ENCODE measurements around the gene TMPRSS3. TPM values are rescaled to one million over a fixed set of nuclear protein-coding genes. Genes with fewer than 3 reads are reported as not detected.

TMPRSS3 gene
- total RNA-seq, 1 experiment from 2014 or later: 4.3 TPM

DNA sequence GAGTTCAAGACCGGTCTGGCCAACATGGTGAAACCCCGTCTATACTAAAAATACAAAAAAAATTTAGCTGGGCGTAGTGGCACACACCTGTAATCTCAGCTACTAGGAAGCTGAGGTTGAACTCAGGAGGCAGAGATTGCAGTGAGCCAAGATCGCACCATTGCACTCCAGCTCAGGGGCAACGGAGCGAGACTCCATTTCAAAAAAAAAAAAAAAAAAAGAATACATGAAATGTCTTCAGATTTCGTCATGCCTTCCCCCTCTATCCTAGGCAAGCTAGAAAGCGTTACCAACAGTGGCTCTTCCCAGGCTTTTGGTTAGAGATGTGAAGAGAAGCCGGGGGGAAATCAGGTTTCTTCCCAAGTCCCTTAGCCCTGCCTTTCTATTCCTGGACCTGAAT lies 33.2 kb downstream of the TMPRSS3 start:
- Histone ChIP-seq H3K79me2 (ENCODE audit: low read depth) (no peaks in the 10 kb centered on the region), H3K4me3 (no peak overlapping the region), H3K4me1 (replicated peaks; ENCODE audit: insufficient read depth) (peaks cover 38% of the 10 kb centered on the region), H3K9me3 (ENCODE audit: insufficient read depth, low read depth) (no peaks in the 10 kb centered on the region), H3K27me3 (ENCODE audit: insufficient read depth, low read depth) (no peaks in the 10 kb centered on the region), H3K36me3 (ENCODE audit: low read depth) (no peaks in the 10 kb centered on the region), H3K9me2 (ENCODE audit: insufficient read depth) (no peaks in the 10 kb centered on the region), H3K4me2 (peak overlapping the region; percentile 53), H3F3A (ENCODE audit: insufficient read depth, low read depth) (peaks cover 25% of the 10 kb centered on the region), H2AFZ (no peak overlapping the region), H3K27ac (peak overlapping the region; percentile 60), H4K20me1 (ENCODE audit: insufficient read depth) (no peaks in the 10 kb centered on the region)
- DNase-seq: no peak
- ChIA-PET CTCF (interaction anchor here (0.6 to 0.7 kb wide), 3 partner anchors 53 to 270 kb away, joined by 3 to 7 read pairs (median 4); no protein-coding TSS in a partner anchor), POLR2A (ENCODE audit: unreplicated experiment) (no interaction called here)
- TF ChIP-seq, protein P1, sequence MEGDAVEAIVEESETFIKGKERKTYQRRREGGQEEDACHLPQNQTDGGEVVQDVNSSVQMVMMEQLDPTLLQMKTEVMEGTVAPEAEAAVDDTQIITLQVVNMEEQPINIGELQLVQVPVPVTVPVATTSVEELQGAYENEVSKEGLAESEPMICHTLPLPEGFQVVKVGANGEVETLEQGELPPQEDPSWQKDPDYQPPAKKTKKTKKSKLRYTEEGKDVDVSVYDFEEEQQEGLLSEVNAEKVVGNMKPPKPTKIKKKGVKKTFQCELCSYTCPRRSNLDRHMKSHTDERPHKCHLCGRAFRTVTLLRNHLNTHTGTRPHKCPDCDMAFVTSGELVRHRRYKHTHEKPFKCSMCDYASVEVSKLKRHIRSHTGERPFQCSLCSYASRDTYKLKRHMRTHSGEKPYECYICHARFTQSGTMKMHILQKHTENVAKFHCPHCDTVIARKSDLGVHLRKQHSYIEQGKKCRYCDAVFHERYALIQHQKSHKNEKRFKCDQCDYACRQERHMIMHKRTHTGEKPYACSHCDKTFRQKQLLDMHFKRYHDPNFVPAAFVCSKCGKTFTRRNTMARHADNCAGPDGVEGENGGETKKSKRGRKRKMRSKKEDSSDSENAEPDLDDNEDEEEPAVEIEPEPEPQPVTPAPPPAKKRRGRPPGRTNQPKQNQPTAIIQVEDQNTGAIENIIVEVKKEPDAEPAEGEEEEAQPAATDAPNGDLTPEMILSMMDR (conservative IDR thresholded peaks at IDR 0.05): no peak
- no peak for TF ChIP-seq EZH2 (IDR thresholded peaks at IDR 0.05; ENCODE audit: low read depth)
- intact Hi-C loops (cut with micrococcal nuclease; ENCODE audit: unreplicated experiment): no loop called here
- BruUV-seq (replicated peaks): no TSS peak

DNA sequence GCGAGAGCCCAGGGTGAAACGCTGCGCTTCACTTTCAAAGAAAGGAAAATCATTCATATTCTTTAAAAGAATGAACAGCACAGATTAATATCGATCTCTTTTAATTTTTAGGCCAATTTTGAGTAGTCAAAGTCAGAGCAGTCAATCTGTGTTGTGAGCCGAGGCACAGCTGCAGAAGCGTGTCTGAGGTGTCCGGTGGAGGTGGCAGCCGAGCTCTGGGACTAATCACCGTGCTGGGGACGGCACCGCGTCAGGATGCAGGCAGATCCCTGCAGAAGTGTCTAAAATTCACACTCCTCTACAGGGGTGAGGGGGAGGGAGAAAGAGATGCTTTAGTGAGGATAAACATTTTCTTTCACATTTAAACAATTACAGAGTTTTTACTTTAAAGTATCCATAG lies 33.7 kb downstream of the TMPRSS3 start:
- no peaks in the 10 kb centered on the region for H3K36me3 ChIP-seq (ENCODE audit: low read depth)
- H3K4me1 ChIP-seq (replicated peaks; ENCODE audit: insufficient read depth): peaks cover 33% of the 10 kb centered on the region
- no peaks in the 10 kb centered on the region for H3K79me2 ChIP-seq (ENCODE audit: low read depth)
- BruUV-seq (replicated peaks): no TSS peak
- DNase-seq: no peak
- POLR2A ChIA-PET (ENCODE audit: unreplicated experiment): no interaction called here
- no peak overlapping the region for H3K4me2 ChIP-seq
- intact Hi-C loops (cut with micrococcal nuclease; ENCODE audit: unreplicated experiment): no loop called here
- no peaks in the 10 kb centered on the region for H3K9me2 ChIP-seq (ENCODE audit: insufficient read depth)
- H3K9me3 ChIP-seq (ENCODE audit: insufficient read depth, low read depth): no peaks in the 10 kb centered on the region
- H2AFZ ChIP-seq: no peak overlapping the region
- peaks cover 23% of the 10 kb centered on the region for H3F3A ChIP-seq (ENCODE audit: insufficient read depth, low read depth)
- CTCF ChIA-PET: interaction anchor here (0.7 kb wide), 1 partner anchor 153 kb away, joined by 4 read pairs; no protein-coding TSS in a partner anchor
- no peak overlapping the region for H3K27ac ChIP-seq
- no peaks in the 10 kb centered on the region for H3K27me3 ChIP-seq (ENCODE audit: insufficient read depth, low read depth)
- TF ChIP-seq EZH2 (IDR thresholded peaks at IDR 0.05; ENCODE audit: low read depth): no peak
- TF ChIP-seq, protein P1 (conservative IDR thresholded peaks at IDR 0.05): no peak
- H3K4me3 ChIP-seq: no peak overlapping the region
- H4K20me1 ChIP-seq (ENCODE audit: insufficient read depth): no peaks in the 10 kb centered on the region

DNA sequence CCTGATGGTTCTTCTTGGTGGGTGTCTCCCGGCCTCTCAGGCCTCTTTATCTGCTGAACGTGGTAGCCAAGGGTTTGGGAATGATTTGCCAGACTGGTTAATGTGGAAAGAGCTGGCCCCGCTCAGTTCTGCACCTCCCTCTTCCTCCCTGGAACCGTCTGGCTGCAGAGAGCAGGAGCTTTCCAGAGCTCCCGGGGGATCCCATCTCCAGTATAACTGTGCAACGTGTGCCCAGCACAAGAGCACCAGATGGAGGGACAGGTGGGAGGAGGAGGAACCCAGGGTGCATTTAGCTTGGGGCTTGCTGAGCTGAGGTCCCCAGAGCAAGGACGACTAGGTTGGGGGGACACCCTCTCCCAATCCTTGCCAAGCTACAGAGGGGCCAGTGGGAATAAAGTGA lies 34.6 kb downstream of the TMPRSS3 start:
- Histone ChIP-seq H3K9me2 (ENCODE audit: insufficient read depth) (no peaks in the 10 kb centered on the region), H3K27ac (no peak overlapping the region), H3K4me2 (no peak overlapping the region), H2AFZ (no peak overlapping the region), H3K4me3 (no peak overlapping the region), H4K20me1 (ENCODE audit: insufficient read depth) (no peaks in the 10 kb centered on the region), H3K79me2 (ENCODE audit: low read depth) (no peaks in the 10 kb centered on the region), H3K4me1 (replicated peaks; ENCODE audit: insufficient read depth) (peaks cover 26% of the 10 kb centered on the region), H3K27me3 (ENCODE audit: insufficient read depth, low read depth) (no peaks in the 10 kb centered on the region), H3K9me3 (ENCODE audit: insufficient read depth, low read depth) (no peaks in the 10 kb centered on the region), H3K36me3 (ENCODE audit: low read depth) (no peaks in the 10 kb centered on the region), H3F3A (ENCODE audit: insufficient read depth, low read depth) (peaks cover 18% of the 10 kb centered on the region)
- ChIA-PET CTCF (no interaction called here), POLR2A (ENCODE audit: unreplicated experiment) (no interaction called here)
- DNase-seq: no peak
- TF ChIP-seq, protein P1 (conservative IDR thresholded peaks at IDR 0.05): no peak
- no peak for TF ChIP-seq EZH2 (IDR thresholded peaks at IDR 0.05; ENCODE audit: low read depth)
- intact Hi-C loops (cut with micrococcal nuclease; ENCODE audit: unreplicated experiment): no loop called here
- no TSS peak for BruUV-seq (replicated peaks)

Data from PC-9 (cell line).